HG03139 (cell line): ENCODE results near the gene TPRN.

Experiments
- ATAC-seq: cut with Tn5 transposase; IDR thresholded peaks from one replicate; pipeline ENCODE4 v1.9.1; 2021; ENCODE audit not compliant: unreplicated experiment

TPRN gene

DNA sequence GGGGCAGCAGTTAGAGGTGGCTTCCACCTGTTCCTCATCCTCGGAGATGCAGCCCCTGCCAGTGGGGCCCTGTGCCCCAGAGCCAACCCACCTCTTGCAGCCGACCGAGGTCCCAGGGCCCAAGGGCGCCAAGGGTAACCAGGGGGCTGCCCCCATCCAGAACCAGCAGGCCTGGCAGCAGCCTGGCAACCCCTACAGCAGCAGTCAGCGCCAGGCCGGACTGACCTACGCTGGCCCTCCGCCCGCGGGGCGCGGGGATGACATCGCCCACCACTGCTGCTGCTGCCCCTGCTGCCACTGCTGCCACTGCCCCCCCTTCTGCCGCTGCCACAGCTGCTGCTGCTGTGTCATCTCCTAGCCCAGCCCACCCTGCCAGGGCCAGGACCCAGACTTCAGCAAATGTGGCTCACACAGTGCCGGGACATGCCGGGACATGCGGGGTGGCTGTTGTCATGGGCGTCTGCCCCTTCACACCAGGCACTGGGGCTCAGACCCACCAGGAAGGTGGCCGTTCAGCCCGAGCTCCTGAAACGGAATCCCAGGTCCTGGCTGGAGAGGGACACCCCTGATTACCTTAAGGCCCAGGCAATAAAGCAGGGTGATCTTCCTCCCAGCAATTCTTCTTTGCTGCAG lies 25.3 kb upstream of the TPRN start:
- no peak for ATAC-seq

DNA sequence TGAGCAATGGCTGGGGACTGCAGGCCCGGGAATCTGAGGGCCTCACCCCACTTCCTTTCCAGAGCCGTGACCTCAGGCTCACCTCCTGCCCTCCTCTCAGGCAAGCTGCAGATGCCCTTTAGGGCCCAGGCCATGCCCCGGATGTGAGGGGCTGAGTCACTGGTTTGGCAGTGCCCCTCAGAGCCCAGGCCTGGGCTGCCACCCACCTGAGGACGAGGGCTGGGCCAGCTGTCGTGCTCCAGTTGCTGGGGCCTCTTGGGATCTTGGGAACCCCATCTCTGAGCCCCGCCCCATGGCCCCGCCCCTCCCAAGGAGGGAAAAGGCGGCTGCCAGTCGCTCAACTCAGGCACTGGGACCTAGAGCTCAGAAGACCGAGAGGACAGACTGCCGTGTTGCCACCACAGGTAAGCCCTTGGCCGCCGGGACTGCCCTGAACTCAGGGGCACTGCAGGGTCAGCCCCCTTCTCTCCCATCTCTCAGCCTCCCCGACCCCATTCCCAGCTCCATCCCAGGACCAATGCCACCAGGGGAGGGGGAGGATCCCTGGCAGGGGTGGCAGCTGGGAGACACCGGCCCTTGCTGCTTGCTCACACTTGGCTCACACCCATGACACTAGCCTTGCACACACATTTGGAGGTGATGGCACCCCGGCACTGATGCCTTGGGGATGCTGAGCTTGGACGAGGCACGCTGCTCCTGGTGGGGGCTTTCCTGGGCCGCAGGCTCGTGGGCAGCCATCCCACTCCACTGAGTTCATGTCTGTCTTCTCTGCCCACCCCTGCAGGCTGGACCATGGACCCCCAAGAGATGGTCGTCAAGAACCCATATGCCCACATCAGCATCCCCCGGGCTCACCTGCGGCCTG lies 24.5 kb upstream of the TPRN start, which contains the start of gene CYSRT1:
Gene CYSRT1 (plus strand): TSS at position 345 of the 865 bp plus-strand sequence. CDS start 448 bp downstream, at position 793.
- no peak for ATAC-seq

DNA sequence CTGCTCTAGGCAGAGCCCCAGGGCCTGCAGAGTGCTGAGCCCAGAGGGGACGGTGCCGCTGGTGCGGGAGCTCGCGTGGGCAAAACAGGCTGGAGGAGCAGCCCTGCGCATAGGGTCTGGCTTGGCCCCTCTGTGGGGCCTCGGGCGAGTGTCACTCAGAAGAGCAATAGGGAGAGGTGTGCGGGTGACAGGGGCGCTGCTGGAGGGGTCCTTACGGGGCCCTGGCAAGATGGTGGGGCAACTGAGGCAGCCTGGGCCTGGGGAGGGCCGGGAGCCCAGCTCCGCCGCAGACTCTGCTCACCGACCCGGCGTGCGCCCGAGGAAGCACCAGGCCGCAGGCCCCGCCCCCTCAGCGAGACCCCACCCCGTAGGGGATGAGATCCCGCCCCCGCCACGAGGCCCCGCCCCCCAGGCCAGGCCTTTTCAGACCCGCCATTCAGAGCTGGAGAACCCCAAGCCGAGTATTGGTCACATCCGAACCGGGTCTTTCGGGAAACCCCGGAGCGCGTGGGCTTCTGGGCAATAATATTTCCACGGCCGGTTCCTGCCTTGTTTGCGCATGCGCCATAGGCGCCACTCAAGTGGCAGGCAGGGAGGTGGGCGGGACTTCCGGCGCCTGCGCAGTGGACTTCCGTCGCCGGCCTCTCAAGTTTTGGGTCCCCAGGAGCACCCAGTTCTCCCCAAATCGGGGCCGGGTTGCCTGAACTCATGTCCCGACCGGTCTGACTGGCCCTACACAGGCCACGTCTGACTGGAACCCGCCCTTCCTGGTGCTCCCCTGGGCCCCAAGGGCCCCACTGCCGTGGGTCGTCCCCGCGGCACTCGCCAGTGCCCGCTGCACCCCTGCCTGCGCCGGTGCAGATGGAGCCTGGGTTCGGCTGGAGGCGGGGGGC lies 22.8 kb upstream of the TPRN start:
- peak; percentile 69 for ATAC-seq

DNA sequence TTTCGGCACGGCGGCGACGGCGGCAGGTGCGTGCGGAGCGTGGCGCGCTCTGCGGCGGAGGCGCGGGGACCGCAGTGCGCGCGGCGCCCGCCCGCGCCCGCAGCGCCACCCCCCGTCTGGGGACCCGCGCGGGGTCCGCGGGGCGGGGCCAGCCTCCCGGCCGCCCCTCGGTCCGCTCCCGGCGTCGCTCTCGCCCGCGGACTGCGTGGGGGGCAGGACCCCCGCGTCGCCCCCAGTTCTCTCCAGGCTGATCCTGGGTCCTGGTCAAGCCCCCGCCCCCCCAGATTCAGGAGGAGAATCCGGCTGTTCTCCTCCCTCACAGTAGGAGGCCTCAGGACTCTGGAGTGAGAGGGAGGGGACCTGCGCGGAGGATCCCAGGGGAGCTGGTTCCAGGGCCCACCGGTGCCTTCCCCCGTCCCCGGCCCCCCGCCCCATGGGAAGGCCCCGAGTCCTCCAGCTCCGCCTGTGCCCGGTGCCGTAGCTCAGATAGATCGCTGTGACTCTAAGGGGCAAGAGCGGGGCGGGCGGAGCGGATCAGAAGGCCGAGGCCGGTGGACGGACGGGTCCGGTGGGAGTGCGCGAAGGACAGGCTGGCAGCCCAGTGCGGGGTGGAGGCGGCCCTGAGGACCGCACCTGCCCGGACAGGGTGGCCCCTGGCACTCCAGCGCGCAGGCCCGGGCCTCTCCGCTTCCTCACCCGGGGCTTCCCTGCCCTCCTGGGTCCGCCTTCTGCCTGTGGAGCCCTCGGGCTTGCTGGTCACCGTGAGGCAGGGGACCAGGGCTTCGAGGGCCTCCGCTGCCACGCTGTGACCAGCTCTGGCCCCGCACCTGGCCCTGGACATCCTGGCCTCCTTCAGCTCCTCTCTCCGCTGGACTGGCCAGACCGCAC lies 21.9 kb upstream of the TPRN start, which contains the start of gene RNF208:
Gene RNF208 (minus strand): TSS at position 51 of the 888 bp plus-strand sequence. CDS start 1,028 bp downstream, outside the sequence.
- no peak for ATAC-seq

DNA sequence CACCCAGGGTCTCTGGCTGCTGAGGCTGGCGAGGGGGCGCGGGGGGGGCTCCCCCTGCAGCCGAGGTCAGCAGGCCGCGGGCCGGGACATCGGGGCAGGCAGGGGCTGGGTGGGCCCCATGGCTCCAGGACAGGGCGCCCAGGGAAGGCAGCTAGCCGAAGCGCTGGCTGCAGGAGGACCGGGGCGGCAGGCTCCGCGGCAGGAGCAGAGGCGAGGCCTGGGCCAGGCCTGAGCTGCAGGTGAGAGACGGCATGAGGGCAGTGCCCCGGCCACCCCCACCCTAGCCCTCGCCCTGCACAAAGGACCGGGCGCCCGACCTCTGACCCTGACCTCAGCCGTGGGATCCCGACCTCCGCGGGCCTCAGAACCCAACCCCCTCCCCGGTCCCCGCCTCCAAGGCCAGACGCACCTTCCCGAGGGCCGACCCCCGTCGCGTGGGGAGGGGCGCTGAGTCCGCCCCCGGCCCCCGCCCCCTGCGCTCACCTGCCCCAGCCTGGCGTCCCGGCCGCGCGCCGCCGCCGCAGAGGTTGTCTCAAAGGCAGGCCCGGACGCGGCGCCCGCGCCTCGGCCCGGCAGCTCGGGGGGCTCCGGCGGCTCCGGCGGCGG lies 21.1 kb upstream of the TPRN start:
- ATAC-seq, result no peak

DNA sequence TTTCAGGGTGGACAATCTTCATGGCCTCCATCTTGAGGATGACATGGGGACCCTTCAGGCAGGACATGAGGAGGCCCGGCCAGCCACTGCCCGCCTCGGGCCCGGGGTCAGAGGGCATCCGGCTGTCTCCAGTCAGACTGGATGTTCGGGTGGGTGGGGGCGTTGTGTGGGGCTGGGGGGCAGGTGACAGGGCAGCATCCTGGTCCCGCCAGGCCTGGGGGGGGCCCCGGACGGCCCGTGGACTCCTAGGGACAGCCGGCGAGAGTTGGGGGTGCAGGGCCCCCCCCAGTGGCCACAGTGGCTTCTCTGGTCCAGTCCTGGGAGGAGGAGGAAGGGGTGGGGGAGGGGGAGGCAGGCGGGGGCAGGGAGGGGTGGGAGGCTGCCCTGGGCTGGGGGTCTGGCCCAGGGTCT lies 20.6 kb upstream of the TPRN start:
- no peak for ATAC-seq

DNA sequence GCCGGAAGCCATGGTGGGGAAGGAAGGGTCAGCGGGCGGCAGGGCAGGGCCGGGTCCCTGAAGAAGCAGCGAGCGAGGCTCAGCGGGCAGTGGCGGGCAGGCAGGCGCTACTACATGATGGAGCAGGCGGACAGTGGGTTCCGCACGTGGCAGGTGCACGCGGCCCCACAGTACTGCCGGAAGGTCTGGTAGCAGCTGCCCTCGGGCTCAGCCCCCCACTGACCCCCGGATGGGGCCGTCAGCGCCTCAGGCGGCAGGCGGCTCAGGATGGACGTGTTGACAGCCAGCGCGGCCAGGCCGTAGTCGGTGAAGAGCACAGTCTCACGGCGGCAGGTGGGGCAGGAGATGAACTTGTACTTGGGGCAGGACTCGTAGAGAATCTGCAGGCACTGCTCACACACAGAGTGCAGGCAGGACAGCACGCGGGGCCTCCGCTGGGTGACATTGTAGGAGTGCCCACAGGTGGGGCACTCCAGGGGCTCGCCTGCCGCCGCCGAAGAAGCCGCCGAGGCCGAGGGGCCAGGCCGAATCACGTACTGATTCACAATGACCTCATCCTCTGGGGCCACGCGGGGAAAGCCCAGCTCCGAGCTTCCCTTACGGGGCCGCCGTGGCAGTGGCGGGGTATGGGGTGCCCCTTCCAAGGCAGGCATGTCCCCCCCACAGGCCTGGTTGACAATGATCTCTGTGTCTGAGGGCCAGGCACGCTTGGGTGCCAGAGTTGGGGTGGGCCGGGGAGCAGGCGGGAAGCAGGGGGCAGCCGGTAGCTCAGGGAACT lies 20.0 kb upstream of the TPRN start:
- ATAC-seq, result no peak

DNA sequence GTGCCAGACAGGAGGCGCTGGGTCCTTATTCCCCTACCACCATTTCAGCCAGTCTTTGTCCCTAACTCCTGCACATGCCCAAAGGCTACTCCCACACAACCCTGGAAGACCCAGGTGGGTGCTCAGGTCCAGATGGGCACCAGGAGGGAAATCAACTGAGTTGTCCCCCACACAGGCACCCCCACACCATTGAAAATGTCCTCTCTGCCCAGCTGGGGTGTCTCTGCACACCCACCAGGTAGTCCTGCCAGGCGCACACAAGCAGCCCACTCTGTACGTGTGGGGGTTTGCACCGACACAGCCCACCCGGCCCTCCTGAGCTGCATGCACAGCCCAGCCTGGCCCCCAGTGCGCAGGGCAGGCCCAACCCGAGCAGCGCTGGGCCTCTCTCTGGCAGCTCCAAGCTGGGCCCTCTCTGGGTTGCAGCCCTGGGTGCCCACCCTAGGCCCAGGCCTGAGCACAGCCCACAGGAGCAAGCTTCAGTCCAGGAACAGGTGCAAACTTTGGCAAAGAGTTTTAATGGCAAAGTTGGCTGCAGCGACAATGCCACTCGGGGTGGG lies 19.3 kb upstream of the TPRN start:
- ATAC-seq, result no peak

DNA sequence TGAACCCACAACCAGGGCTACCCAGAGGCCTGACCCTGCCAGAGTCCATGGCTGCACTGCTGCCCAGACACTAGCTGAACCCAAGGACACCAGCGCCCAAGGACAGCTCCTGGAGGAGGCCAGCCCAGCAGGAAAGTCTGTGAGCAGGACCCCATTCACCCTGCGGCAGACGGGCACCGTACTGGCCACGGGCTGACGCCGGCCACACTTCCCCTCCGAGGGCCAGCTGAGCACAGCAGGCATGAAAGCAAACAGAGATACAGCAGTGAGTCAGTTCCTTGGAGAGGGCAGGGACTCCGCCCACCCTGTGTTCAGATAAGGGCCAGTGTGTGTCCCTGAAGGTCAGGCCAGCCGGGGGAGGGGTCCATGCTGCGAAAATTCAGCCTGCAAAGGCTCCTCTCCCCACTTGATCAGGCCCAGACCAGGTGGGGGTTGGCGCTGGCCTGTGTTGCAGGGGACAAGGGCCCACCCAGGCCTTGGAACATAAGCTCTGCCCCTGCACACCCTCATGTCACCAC lies 18.3 kb upstream of the TPRN start:
- ATAC-seq, result no peak

DNA sequence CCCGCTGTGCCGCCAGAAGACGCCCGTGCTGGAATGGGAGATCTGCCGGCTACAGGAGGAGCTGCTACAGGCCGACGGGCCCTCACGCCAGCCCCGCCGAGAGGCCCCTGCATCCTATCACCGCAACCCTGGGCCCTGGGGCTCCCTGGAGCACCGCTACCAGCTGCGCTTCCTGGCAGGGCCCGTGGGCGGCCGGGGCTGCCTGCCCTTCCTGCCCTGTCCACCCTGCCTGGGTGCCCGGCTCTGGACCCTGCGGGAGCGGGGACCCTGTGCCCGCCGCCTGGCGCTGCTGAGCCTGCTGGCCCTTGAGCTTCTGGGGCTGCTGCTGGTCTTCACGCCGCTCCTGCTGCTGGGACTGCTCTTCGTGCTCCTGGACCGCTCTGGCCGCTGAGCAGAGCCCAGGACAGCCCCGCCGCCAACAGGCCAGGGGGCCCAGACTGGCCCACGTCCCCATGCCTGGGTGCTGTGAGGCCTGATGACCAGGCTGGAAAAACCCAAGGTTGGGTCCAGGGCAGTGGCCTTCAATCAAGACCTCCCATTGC lies 17.7 kb upstream of the TPRN start:
- ATAC-seq, result no peak

DNA sequence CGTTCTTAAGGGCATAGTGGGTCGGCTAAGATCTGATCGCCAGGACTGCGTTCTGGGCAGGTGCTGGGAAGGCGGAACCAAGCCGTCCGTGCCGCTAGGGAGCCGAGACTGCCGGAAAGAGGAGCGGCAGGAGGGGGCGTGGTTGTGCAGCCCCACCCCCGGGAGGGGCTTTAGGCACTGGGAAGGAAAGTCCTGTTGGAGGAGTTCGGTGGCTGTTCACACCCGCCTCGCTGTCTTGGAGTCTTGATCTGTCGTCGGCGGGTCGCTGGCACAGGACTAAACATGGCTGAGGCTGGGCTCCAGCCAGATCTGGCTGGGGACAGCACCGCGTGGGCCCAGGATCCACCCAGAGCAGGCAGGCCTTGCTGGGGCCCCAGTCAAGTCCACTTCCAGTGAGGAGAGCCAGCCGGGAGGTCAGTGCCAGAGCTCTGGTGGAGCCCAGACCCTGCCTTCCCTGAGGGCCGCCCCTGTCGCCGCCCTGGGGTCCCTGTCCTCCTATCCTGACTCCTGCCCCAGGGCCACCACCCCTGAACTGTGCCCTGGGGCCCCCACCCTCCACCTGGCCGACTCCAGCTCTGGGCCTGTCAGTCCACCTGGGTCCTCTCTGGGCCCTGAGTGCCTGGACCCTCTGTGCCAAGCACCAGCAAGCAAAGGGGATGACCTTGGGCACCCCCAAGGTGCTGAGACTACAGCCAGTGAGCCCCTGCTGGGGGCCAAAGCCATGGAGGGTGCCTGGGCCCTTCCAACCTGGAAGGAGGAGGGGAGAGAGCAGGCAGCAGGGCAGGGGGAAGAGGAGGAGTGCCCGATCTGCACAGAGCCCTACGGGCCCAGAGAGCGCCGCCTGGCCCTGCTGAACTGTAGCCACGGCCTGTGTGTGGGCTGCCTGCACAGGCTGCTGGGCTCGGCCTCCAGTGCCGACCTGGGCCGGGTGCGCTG lies 17.0 kb upstream of the TPRN start:
- ATAC-seq, result no peak

DNA sequence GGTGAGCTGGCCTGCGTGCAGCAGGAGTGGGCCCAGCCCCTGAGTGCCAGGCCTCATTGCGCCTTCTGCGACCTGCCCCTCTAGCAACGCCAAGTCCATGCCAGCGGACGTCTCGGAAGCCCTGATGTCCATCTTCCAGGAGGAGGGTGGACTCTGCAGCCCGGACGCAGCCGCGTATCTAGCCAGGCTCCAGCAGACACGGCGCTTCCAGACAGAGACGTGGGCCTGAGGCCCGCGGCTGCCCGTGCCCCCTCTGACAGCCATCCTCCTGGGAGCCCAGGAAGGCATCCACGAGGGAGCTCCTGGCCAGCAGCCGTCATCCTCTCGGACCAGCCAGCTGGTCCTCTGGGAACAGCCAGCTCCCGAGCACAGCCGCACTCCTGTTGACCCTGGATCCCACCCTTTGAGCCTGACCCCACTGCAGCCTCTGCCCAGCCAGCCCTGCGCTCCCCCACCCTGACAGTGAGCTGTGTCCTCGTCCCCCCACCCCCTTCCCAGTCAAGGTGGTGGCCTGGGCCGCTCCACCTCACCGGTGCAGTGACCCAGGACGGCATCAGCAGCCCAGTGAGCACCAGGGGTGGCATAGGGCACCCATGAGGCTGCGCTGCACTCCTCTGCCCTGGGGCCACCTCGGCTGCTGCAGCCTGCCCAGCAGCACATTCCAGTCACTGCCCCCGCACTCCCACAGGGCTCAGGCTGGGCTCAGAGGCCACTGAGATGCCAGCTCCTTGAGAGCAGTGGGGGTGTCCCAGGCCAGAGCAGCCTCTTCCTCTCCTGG lies 15.8 kb upstream of the TPRN start:
- no peak for ATAC-seq

DNA sequence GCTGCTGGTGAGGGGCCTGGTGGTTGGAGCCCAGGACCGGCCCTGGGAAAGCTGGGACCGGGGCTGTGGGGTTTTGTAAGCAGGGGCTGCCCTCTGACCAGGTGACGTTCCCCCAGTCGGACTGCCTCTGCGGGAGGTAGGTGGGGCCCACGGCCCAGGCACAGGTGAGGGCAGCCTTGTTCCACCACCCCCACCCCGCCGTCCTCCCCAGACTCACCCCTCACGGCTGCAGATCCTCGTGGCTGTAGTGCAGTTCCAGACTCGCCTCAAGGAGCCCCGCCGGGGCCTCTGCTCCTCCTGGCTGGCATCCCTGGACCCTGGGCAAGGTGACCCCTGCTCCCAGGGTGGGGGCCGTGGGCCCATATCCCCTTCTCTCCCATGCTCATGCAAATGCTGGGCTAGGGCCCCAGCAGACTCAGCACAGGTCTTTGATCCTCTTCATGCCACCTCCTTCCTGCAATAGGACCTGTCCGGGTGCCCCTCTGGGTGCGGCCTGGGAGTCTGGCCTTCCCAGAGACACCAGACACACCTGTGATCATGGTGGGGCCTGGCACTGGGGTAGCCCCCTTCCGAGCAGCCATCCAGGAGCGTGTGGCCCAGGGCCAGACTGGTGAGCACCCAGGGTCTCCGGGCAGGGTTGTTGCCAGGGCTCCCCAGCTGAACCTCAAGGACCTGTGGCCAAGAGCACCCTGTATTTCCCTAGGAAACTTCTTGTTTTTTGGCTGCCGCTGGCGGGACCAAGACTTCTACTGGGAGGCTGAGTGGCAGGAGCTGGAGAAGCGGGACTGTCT lies 14.8 kb upstream of the TPRN start:
- no peak for ATAC-seq

DNA sequence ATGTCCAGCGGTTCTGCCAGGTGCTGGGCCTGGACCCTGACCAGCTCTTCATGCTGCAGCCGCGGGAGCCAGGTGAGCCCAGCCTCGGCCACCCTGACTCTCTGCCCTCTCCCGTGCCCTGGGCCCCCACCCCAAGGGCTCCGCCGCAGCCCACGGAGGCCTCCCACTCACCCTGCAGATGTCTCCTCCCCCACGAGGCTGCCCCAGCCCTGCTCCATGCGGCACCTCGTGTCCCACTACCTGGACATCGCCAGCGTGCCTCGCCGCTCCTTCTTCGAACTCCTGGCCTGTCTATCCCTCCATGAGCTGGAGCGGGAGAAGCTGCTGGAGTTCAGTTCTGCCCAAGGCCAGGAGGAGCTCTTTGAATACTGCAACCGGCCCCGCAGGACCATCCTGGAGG lies 14.1 kb upstream of the TPRN start:
- no peak for ATAC-seq

DNA sequence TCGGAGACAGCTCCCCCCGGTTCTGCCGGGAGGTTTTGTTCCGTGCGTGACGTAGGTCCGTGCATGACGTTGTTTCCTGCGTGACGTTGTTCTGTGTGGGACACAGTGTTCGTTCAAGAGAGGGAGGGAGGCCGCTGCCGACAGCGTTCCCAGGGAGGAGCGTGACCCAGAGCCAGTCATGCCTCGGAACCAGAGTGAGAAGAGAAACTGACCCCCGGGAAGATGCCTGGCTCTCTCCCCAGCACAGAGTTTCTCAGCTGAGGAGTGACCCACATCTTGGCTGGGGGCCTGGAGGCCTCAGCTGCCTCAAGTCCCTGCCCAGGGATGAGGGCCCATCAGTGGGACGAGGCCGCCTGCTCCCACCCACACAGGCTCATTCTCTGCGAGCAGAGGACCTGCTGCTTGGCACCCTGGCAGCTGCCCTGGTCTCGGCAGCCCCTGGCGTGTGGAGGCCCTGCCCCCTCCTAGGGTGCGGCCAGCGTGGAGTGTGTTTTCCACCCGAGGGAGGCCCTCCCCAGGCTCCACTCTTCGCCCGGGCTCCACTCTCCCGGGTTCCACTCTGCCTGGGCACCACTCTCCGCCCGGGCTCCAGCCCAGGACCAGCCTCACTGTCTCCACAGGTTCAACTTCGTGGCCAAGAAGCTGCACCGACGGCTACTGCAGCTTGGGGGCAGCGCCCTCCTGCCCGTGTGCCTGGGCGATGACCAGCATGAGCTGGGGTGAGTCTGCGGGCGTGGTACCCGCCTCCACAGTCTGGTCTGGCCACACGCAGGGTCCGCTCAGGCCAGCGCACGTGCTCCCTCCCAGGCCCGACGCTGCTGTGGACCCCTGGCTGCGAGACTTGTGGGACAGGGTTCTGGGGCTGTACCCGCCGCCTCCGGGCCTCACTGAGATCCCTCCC lies 12.9 kb upstream of the TPRN start:
- no peak for ATAC-seq
